Mesendoderm (in vitro differentiated cells): ENCODE data around the gene RAD9B.

Experiments
- DNase-seq: peaks from one replicate; pipeline ENCODE4 v3.0.0; 2013
- H2AK5ac ChIP-seq: 2 replicates; pipeline ENCODE4 v1.6.1; 2013; ENCODE audit warnings: low read length, inconsistent platforms
- H2BK120ac ChIP-seq: 2 replicates; pipeline ENCODE4 v1.6.1; 2013; ENCODE audit warnings: low read depth, mild to moderate bottlenecking, low read length, moderate library complexity, mixed read lengths
- H2BK15ac ChIP-seq: replicated peaks from 2 replicates; pipeline ENCODE4 v1.6.1; 2013; ENCODE audit warnings: low read depth, mild to moderate bottlenecking, moderate library complexity
- H2BK5ac ChIP-seq: 2 replicates; pipeline ENCODE4 v1.6.1; 2013; ENCODE audit warnings: low read length, inconsistent platforms
- H3K18ac ChIP-seq: 2 replicates; pipeline ENCODE4 v1.6.1; 2013; ENCODE audit warnings: mild to moderate bottlenecking, low read length, mixed read lengths
- H3K23ac ChIP-seq: one replicate; pipeline ENCODE4 v1.6.1; 2013; ENCODE audit warnings: low read length
- H3K27ac ChIP-seq: 2 replicates; pipeline ENCODE4 v1.5.1; 2013; ENCODE audit warnings: low read depth, mild to moderate bottlenecking, inconsistent platforms, low read length, moderate library complexity
- H3K27me3 ChIP-seq: 2 replicates; pipeline ENCODE4 v1.6.1; 2013; ENCODE audit warnings: low read length, control low read depth, mild to moderate bottlenecking, inconsistent platforms; ENCODE audit not compliant: insufficient read depth, poor library complexity
- H3K36me3 ChIP-seq: 2 replicates; pipeline ENCODE4 v1.6.1; 2013; ENCODE audit warnings: low read length, inconsistent platforms; ENCODE audit not compliant: control insufficient read depth, insufficient read depth
- H3K4ac ChIP-seq: one replicate; pipeline ENCODE4 v1.6.1; 2013; ENCODE audit warnings: low read depth, mild to moderate bottlenecking, low read length, moderate library complexity
- H3K4me1 ChIP-seq: 2 replicates; pipeline ENCODE4 v1.6.1; 2013; ENCODE audit warnings: low read depth, low read length, inconsistent platforms; ENCODE audit not compliant: control insufficient read depth
- H3K4me2 ChIP-seq: 2 replicates; pipeline ENCODE4 v1.6.1; 2013; ENCODE audit warnings: low read length
- H3K4me3 ChIP-seq: 2 replicates; pipeline ENCODE4 v1.5.1; 2013; ENCODE audit warnings: mild to moderate bottlenecking, low read length
- H3K56ac ChIP-seq: one replicate; pipeline ENCODE4 v1.6.1; 2013; ENCODE audit warnings: low read length
- H3K79me1 ChIP-seq: 2 replicates; pipeline ENCODE4 v1.6.1; 2013; ENCODE audit warnings: low read length, inconsistent platforms
- H3K79me2 ChIP-seq: 2 replicates; pipeline ENCODE4 v1.6.1; 2013; ENCODE audit warnings: mild to moderate bottlenecking, low read length; ENCODE audit not compliant: control insufficient read depth, insufficient read depth
- H3K9ac ChIP-seq: 2 replicates; pipeline ENCODE4 v1.6.1; 2013; ENCODE audit warnings: low read length, inconsistent platforms
- H4K5ac ChIP-seq: one replicate; pipeline ENCODE4 v1.6.1; 2013; ENCODE audit warnings: low read length
- H4K8ac ChIP-seq: one replicate; pipeline ENCODE4 v1.6.1; 2013; ENCODE audit warnings: low read depth, mild to moderate bottlenecking, control low read depth, low read length, moderate library complexity
- WGBS: extraction: QIAGEN DNeasy Blood & Tissue Kit; methylation state at CpG from one replicate; pipeline ENCODE4 v1.1.7; 2013; ENCODE audit warnings: low lambda C conversion rate, missing lambda C conversion rate; ENCODE audit not compliant: insufficient coverage; ENCODE audit errors: extremely low coverage; 5-methylcytosine and 5-hydroxymethylcytosine counted together

RAD9B gene

GRCh38 chr12:110498984-110499706 is 3.0 kb upstream of the RAD9B start:
- no peak overlapping the region for H2BK15ac ChIP-seq
- no peak overlapping the region for H3K27ac ChIP-seq
- no peaks in the 10 kb centered on the region for H3K27me3 ChIP-seq
- H2BK5ac ChIP-seq: no peak overlapping the region
- H3K18ac ChIP-seq: no peak overlapping the region
- no peak overlapping the region for H4K5ac ChIP-seq
- no peak overlapping the region for H3K4me3 ChIP-seq
- H3K79me1 ChIP-seq: no peaks in the 10 kb centered on the region
- no CpG with 5 or more reads among the region's 4 CpGs for WGBS
- H3K79me2 ChIP-seq: peaks cover 2% of the 10 kb centered on the region
- H4K8ac ChIP-seq: no peak overlapping the region
- no peak for DNase-seq
- H3K4me1 ChIP-seq: no peaks in the 10 kb centered on the region
- no peak overlapping the region for H3K9ac ChIP-seq
- no peak overlapping the region for H3K4ac ChIP-seq
- no peak overlapping the region for H3K4me2 ChIP-seq
- no peak overlapping the region for H2BK120ac ChIP-seq
- H3K56ac ChIP-seq: no peak overlapping the region
- no peak overlapping the region for H2AK5ac ChIP-seq
- H3K23ac ChIP-seq: no peak overlapping the region
- H3K36me3 ChIP-seq: no peaks in the 10 kb centered on the region

- no peak overlapping the region for H3K23ac ChIP-seq
- no peak overlapping the region for H3K4ac ChIP-seq
- peak overlapping the region; percentile 90 for H3K56ac ChIP-seq
- no peak overlapping the region for H2BK120ac ChIP-seq
- H3K36me3 ChIP-seq: no peaks in the 10 kb centered on the region
- H4K5ac ChIP-seq: no peak overlapping the region
- DNase-seq: peak; percentile 48
- no peak overlapping the region for H2AK5ac ChIP-seq
- H3K79me1 ChIP-seq: no peaks in the 10 kb centered on the region
- no CpG with 5 or more reads among the region's 17 CpGs for WGBS
- H3K27ac ChIP-seq: peak overlapping the region; percentile 15
- no peaks in the 10 kb centered on the region for H3K27me3 ChIP-seq
- no peak overlapping the region for H2BK15ac ChIP-seq
- peak overlapping the region; percentile 59 for H3K4me2 ChIP-seq
- no peak overlapping the region for H3K18ac ChIP-seq
- H3K4me3 ChIP-seq: peak overlapping the region; percentile 81
- peak overlapping the region; percentile 83 for H3K9ac ChIP-seq
- H3K4me1 ChIP-seq: no peaks in the 10 kb centered on the region
- peaks cover 2% of the 10 kb centered on the region for H3K79me2 ChIP-seq
- H2BK5ac ChIP-seq: no peak overlapping the region
- no peak overlapping the region for H4K8ac ChIP-seq
These were observed 756 bp upstream of the RAD9B start for GRCh38 chr12:110501399-110501751.

- no peak overlapping the region for H4K8ac ChIP-seq
- no peak overlapping the region for H3K9ac ChIP-seq
- H2BK120ac ChIP-seq: no peak overlapping the region
- H3K4me3 ChIP-seq: no peak overlapping the region
- H3K4me2 ChIP-seq: no peak overlapping the region
- H4K5ac ChIP-seq: no peak overlapping the region
- no peaks in the 10 kb centered on the region for H3K4me1 ChIP-seq
- H2AK5ac ChIP-seq: no peak overlapping the region
- no CpG with 5 or more reads among the region's 1 CpG for WGBS
- no peak for DNase-seq
- H3K27me3 ChIP-seq: no peaks in the 10 kb centered on the region
- no peak overlapping the region for H3K4ac ChIP-seq
- H3K18ac ChIP-seq: no peak overlapping the region
- H3K79me1 ChIP-seq: no peaks in the 10 kb centered on the region
- no peak overlapping the region for H2BK5ac ChIP-seq
- H3K36me3 ChIP-seq: no peaks in the 10 kb centered on the region
- H3K27ac ChIP-seq: no peak overlapping the region
- H3K56ac ChIP-seq: no peak overlapping the region
- peaks cover 2% of the 10 kb centered on the region for H3K79me2 ChIP-seq
- H2BK15ac ChIP-seq: no peak overlapping the region
- no peak overlapping the region for H3K23ac ChIP-seq
These were observed 1.3 kb downstream of the RAD9B start for GRCh38 chr12:110503432-110503831.

GRCh38 chr12:110505332-110505731 is 3.2 kb downstream of the RAD9B start:
- no peaks in the 10 kb centered on the region for H3K4me1 ChIP-seq
- H3K27ac ChIP-seq: no peak overlapping the region
- H3K79me2 ChIP-seq: no peaks in the 10 kb centered on the region
- WGBS: no CpG with 5 or more reads among the region's 3 CpGs
- H2BK120ac ChIP-seq: no peak overlapping the region
- no peak overlapping the region for H3K4me2 ChIP-seq
- H3K9ac ChIP-seq: no peak overlapping the region
- no peak overlapping the region for H3K4me3 ChIP-seq
- no peak overlapping the region for H3K23ac ChIP-seq
- H3K27me3 ChIP-seq: no peaks in the 10 kb centered on the region
- no peak overlapping the region for H3K4ac ChIP-seq
- H3K36me3 ChIP-seq: no peaks in the 10 kb centered on the region
- no peaks in the 10 kb centered on the region for H3K79me1 ChIP-seq
- H3K18ac ChIP-seq: no peak overlapping the region
- no peak overlapping the region for H2AK5ac ChIP-seq
- no peak overlapping the region for H2BK5ac ChIP-seq
- H4K8ac ChIP-seq: no peak overlapping the region
- H4K5ac ChIP-seq: no peak overlapping the region
- no peak for DNase-seq
- H3K56ac ChIP-seq: no peak overlapping the region
- no peak overlapping the region for H2BK15ac ChIP-seq

- DNase-seq: peak; percentile 19
These were observed 6.0 kb downstream of the RAD9B start for GRCh38 chr12:110508071-110508586.

GRCh38 chr12:110513842-110514241 is 11.7 kb downstream of the RAD9B start:
- Histone ChIP-seq H3K27me3 (no peaks in the 10 kb centered on the region), H4K5ac (no peak overlapping the region), H3K4me1 (no peaks in the 10 kb centered on the region), H2BK120ac (no peak overlapping the region), H3K56ac (no peak overlapping the region), H3K4me3 (no peak overlapping the region), H2BK5ac (no peak overlapping the region), H4K8ac (no peak overlapping the region), H3K4ac (no peak overlapping the region), H3K79me2 (no peaks in the 10 kb centered on the region), H2AK5ac (no peak overlapping the region), H2BK15ac (no peak overlapping the region), H3K27ac (no peak overlapping the region), H3K9ac (no peak overlapping the region), H3K18ac (no peak overlapping the region), H3K4me2 (no peak overlapping the region), H3K23ac (no peak overlapping the region), H3K79me1 (no peaks in the 10 kb centered on the region), H3K36me3 (no peaks in the 10 kb centered on the region)
- no CpG with 5 or more reads among the region's 6 CpGs for WGBS
- DNase-seq: no peak

More at GRCh38 chr12:110508071-110508586, 6.0 kb downstream of the RAD9B start:
- Histone ChIP-seq H3K27ac (no peak overlapping the region), H3K4me2 (no peak overlapping the region), H3K36me3 (no peaks in the 10 kb centered on the region), H3K23ac (no peak overlapping the region), H3K4ac (no peak overlapping the region), H4K8ac (no peak overlapping the region), H2BK15ac (no peak overlapping the region), H2BK5ac (no peak overlapping the region), H3K56ac (no peak overlapping the region), H3K18ac (no peak overlapping the region), H2AK5ac (no peak overlapping the region), H4K5ac (no peak overlapping the region), H3K79me2 (no peaks in the 10 kb centered on the region), H3K79me1 (no peaks in the 10 kb centered on the region), H3K4me3 (no peak overlapping the region), H3K4me1 (no peaks in the 10 kb centered on the region), H3K27me3 (no peaks in the 10 kb centered on the region), H3K9ac (no peak overlapping the region), H2BK120ac (no peak overlapping the region)
- no CpG with 5 or more reads among the region's 4 CpGs for WGBS
